ENCODE data around the gene ITPK1. TPM values are rescaled to one million over a fixed set of nuclear protein-coding genes. Genes with fewer than 3 reads are reported as not detected.

ITPK1 gene
- total and polyA plus RNA-seq, 2 donors (not counting 3 experiments of a cell fraction or from before 2014, with no cell fraction given): 39.6 to 51.8 TPM

GRCh38 chr14:93104961-93105360 is 10.8 kb downstream of the ITPK1 start:
- CTCF ChIA-PET: interaction anchor here (1.3 to 1.4 kb wide), 2 partner anchors 9 to 153 kb away, joined by 4 to 10 read pairs; no protein-coding TSS in a partner anchor
- POLR2A ChIA-PET: no interaction called here
- Histone ChIP-seq H2AFZ (ENCODE audit: low read depth, low read length) (no peak overlapping the region), H3K36me3 (ENCODE audit: control insufficient read depth in 2 of 2, extremely low read depth in 1 of 2, insufficient read depth in 2 of 2, low read length in 2 of 2) (no peaks in the 10 kb centered on the region), H3K4me3 (replicated peaks in 1 of 3; ENCODE audit: insufficient read depth in 1 of 3, low read depth in 1 of 3, low read length in 3 of 3) (no peak overlapping the region), H3K27ac (ENCODE audit: insufficient read depth, low read depth, low read length) (no peak overlapping the region), H4K20me1 (replicated peaks; ENCODE audit: control insufficient read depth, extremely low read depth, insufficient read depth, low read length) (no peaks in the 10 kb centered on the region), H3K9ac (replicated peaks; ENCODE audit: extremely low read depth, insufficient read depth, low read length) (no peak overlapping the region), H3K27me3 (ENCODE audit: control insufficient read depth in 2 of 2, insufficient read depth in 2 of 2, low read length in 2 of 2) (no peaks in the 10 kb centered on the region), H3K4me2 (ENCODE audit: insufficient read depth, low read length) (no peak overlapping the region), H3K79me2 (ENCODE audit: control insufficient read depth, insufficient read depth, low read length) (no peaks in the 10 kb centered on the region), H3K4me1 (ENCODE audit: control insufficient read depth, extremely low read depth, insufficient read depth, low read length) (no peaks in the 10 kb centered on the region), H3K9me3 (replicated peaks; ENCODE audit: control insufficient read depth, insufficient read depth, low read length) (no peaks in the 10 kb centered on the region), H3K9me1 (replicated peaks; ENCODE audit: control insufficient read depth, extremely low read depth, insufficient read depth, low read length) (no peaks in the 10 kb centered on the region)
- no peak for FAIRE-seq
- TF ChIP-seq CTCF (IDR thresholded peaks at IDR 0.05; ENCODE audit: extremely low read depth in 1 of 2, insufficient read depth in 1 of 2, low read depth in 1 of 2, low read length in 2 of 2): no peak
- TF ChIP-seq FOS (IDR thresholded peaks at IDR 0.05; ENCODE audit: borderline replicate concordance, insufficient read depth, low read length): no peak
- TF ChIP-seq EZH2 (IDR thresholded peaks at IDR 0.05; ENCODE audit: borderline replicate concordance, low read depth, low read length, severe bottlenecking): no peak
- TF ChIP-seq JUN (IDR thresholded peaks at IDR 0.05; ENCODE audit: borderline replicate concordance, insufficient read depth, insufficient read length, low read depth): no peak
- TF ChIP-seq POLR2AphosphoS5 (IDR thresholded peaks at IDR 0.05; ENCODE audit: insufficient read depth, low read depth, low read length): no peak
- TF ChIP-seq MYC (IDR thresholded peaks at IDR 0.05; ENCODE audit: low read depth, low read length): no peak
- no peak for TF ChIP-seq POLR2A (IDR thresholded peaks at IDR 0.05; ENCODE audit: low read depth, low read length)
- TF ChIP-seq GATA2 (IDR thresholded peaks at IDR 0.05; ENCODE audit: insufficient read depth, insufficient read length, low read depth, low read length): no peak
- DNase-seq (ENCODE audit: low read depth, low spot score): no peak
- dilution Hi-C loops (cut with MboI; ENCODE audit: extremely low pct_ligation_motif_present, low sequenced_read_pairs) (no loop called here), intact Hi-C loops (cut with micrococcal nuclease) (no loop called here)
- BruUV-seq (replicated peaks): no TSS peak
